ENCODE data around the gene SEC22C. TPM values are rescaled to one million over a fixed set of nuclear protein-coding genes. Genes with fewer than 3 reads are reported as not detected.

The SEC22C gene
- polyA plus RNA-seq, 1 experiment = 45.9 TPM

DNA sequence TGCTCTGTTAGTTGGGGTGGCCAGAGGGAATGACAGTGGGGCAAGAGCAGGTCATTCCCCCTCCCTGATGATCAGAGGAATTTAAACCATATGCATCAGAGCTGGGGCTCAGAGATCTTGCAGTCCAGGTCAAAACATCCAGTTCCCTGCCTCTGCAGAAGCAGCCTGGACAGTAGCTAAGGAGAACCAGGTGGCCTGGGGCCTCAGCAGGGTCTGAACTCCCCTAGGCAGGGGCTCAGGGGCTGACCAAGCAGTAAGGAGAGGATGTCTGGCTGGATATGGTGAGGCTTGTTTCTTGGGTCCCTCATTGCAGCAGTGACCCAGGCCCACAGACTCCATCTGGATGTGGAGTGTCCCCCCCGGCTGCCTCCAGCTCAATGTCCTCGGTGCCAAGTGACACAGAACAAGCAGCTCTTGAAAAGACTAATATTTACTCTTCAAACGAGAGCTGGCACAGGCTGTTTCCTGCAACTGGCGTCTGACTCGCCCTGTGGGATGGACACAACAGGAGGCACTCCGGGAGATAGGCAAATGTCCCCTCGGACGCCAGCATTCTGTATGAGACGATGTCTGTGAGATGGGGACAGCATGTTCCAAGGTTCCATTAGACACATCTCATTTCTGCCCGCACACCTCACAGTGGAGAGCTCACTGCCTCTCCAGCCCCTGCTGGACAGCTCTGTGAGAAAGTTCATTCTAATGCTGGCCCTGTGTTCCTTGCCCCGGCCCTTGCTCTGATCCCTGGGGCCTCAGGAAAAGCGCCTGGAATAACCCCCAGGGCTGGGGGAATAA lies 37.1 kb downstream of the SEC22C start:
- POLR2A ChIA-PET = no interaction called here
- no peak for DNase-seq (ENCODE audit: low read depth)
- Histone ChIP-seq H3K4me3 (ENCODE audit: low read depth, low read length) (no peak overlapping the region), H3K27me3 (ENCODE audit: control insufficient read depth, insufficient read depth, low read length) (no peaks in the 10 kb centered on the region), H3K36me3 (ENCODE audit: control insufficient read depth, insufficient read depth, low read length) (peaks cover 1% of the 10 kb centered on the region; the same call in 1 of the 2 replicates)
- CTCF ChIA-PET = interaction anchor here (0.8 to 5.2 kb wide), 7 partner anchors 7 to 315 kb away, joined by 3 to 39 read pairs (median 3); no protein-coding TSS in a partner anchor
- TF ChIP-seq, protein P1, sequence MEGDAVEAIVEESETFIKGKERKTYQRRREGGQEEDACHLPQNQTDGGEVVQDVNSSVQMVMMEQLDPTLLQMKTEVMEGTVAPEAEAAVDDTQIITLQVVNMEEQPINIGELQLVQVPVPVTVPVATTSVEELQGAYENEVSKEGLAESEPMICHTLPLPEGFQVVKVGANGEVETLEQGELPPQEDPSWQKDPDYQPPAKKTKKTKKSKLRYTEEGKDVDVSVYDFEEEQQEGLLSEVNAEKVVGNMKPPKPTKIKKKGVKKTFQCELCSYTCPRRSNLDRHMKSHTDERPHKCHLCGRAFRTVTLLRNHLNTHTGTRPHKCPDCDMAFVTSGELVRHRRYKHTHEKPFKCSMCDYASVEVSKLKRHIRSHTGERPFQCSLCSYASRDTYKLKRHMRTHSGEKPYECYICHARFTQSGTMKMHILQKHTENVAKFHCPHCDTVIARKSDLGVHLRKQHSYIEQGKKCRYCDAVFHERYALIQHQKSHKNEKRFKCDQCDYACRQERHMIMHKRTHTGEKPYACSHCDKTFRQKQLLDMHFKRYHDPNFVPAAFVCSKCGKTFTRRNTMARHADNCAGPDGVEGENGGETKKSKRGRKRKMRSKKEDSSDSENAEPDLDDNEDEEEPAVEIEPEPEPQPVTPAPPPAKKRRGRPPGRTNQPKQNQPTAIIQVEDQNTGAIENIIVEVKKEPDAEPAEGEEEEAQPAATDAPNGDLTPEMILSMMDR (IDR thresholded peaks at IDR 0.05; ENCODE audit: insufficient read depth, low read depth, low read length) = 0 out of 2 replicates have a peak, but pooled peaks have one; percentile 23

DNA sequence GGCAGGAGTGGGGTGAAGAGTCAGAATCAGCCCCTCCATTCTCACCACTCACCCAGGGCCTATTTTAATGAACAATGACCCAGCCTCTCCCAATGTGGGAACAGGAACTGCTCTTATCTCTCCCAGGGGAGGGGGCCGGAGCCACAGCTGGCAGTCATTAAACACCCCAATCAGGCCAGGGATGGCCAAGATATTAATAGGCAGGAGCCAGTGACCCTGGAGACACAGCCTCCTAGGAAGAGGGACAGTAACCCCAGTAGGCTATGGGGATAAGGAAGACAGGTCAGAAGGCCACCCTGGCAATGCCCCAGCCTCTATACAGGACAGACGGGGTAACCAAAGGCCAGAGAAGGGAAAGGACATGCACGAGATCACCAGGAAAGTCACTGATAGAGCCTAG lies 40.7 kb downstream of the SEC22C start:
- TF ChIP-seq, protein P1 (IDR thresholded peaks at IDR 0.05; ENCODE audit: insufficient read depth, low read depth, low read length) = no peak
- Histone ChIP-seq H3K36me3 (ENCODE audit: control insufficient read depth, insufficient read depth, low read length) (no peaks in the 10 kb centered on the region), H3K27me3 (ENCODE audit: control insufficient read depth, insufficient read depth, low read length) (no peaks in the 10 kb centered on the region), H3K4me3 (ENCODE audit: low read depth, low read length) (no peak overlapping the region)
- no peak for DNase-seq (ENCODE audit: low read depth)
- ChIA-PET CTCF (interaction anchor here (1.1 to 1.9 kb wide), 2 partner anchors 97 to 311 kb away, joined by 3 to 4 read pairs; no protein-coding TSS in a partner anchor), POLR2A (no interaction called here)

DNA sequence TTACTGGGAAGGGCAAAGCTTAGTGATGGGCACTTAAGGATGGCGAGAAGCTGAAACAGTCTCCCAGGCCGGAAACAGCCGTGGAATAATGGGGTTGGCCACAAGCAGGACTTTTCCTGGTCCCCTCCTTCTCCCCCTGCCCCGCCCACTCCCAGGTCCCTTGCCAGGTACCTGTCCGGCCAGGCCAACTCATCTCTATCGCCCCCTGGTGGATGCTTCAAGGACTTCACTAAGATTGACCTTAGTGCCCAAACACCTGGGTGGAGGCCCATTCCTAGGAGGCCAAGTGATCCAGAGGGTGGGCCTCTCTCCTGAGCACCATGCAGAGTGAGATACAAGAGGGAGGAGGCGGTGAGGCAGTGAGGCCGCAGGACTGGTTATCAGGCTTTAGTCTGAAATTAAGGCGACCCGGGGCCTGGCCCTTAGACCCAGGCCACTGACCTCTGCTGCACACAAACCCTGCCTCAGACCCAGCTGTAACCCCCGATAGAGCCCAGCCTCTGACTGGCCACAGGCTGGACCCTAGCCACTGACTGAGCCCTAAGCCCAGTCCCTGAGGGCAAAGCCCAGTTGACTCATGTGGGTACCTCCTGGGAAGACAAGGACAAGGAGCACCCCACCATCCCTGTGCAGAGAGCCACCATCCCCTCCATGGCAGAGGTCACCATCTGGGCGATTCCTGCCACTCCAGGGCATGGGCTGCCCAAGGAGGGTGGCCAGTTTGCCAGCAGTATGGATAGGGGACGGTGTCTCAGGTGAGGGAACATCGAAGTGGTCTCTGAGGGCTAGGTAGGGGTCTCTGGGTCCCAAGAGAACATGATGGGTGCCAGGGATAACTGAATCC lies 41.7 kb downstream of the SEC22C start:
- no peaks in the 10 kb centered on the region for H3K36me3 ChIP-seq (ENCODE audit: control insufficient read depth, insufficient read depth, low read length)
- no peak overlapping the region for H3K4me3 ChIP-seq (ENCODE audit: low read depth, low read length)
- no peak for DNase-seq (ENCODE audit: low read depth)
- CTCF ChIA-PET = interaction anchor here (0.6 to 6.0 kb wide), 5 partner anchors 7 to 292 kb away, joined by 3 to 39 read pairs (median 4); no protein-coding TSS in a partner anchor
- POLR2A ChIA-PET = no interaction called here
- TF ChIP-seq, protein P1 (IDR thresholded peaks at IDR 0.05; ENCODE audit: insufficient read depth, low read depth, low read length) = peak; percentile 73
- no peaks in the 10 kb centered on the region for H3K27me3 ChIP-seq (ENCODE audit: control insufficient read depth, insufficient read depth, low read length)

DNA sequence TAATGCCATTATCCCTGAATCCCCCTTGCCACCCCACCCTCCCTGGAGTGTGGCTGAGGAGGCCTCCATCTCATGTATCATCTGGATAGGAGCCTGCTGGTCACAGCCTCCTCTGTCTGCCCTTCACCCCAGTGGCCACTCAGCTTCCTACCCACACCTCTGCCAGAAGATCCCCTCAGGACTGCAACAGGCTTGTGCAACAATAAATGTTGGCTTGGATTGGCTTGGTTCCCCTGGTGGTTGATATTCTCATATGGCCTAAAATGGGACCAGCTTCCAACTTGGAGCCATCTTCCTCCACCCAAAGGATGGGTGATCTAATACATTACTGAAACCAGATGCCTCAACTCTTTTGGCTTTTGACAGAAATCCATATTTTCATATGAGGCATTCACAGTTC lies 44.4 kb downstream of the SEC22C start:
- TF ChIP-seq, protein P1 (IDR thresholded peaks at IDR 0.05; ENCODE audit: insufficient read depth, low read depth, low read length) = no peak
- POLR2A ChIA-PET = no interaction called here
- Histone ChIP-seq H3K36me3 (ENCODE audit: control insufficient read depth, insufficient read depth, low read length) (no peaks in the 10 kb centered on the region), H3K4me3 (ENCODE audit: low read depth, low read length) (no peak overlapping the region), H3K27me3 (ENCODE audit: control insufficient read depth, insufficient read depth, low read length) (peaks cover 3% of the 10 kb centered on the region)
- CTCF ChIA-PET = interaction anchor here (2.0 to 6.0 kb wide), 3 partner anchors 9 to 289 kb away, joined by 6 to 39 read pairs (median 17); no protein-coding TSS in a partner anchor
- DNase-seq (ENCODE audit: low read depth) = no peak

All from BJ (cell line).